Osteoblast (primary cell): Measurements from ENCODE around the gene CPSF4L. TPM values are rescaled to one million over a fixed set of nuclear protein-coding genes. Genes with fewer than 3 reads are reported as not detected.
A peak's percentile ranks its signal among the peaks of the same experiment; 100 is the strongest.

Experiments used
- DNase-seq: peaks from one replicate; pipeline ENCODE4 v3.0.0; 2011; ENCODE audit warnings: low spot score, mixed read lengths; ENCODE audit not compliant: insufficient read length; ENCODE audit errors: missing footprints
- H2AFZ ChIP-seq: 2 replicates; pipeline ENCODE4 v1.6.0; 2011; ENCODE audit warnings: mild to moderate bottlenecking, low read length
- H3K27ac ChIP-seq: 2 replicates; pipeline ENCODE4 v1.5.1; 2011; ENCODE audit warnings: mild to moderate bottlenecking, low read depth, low read length, moderate library complexity
- H3K27me3 ChIP-seq: 2 replicates; pipeline ENCODE4 v1.6.0; 2012; ENCODE audit warnings: mild to moderate bottlenecking, control low read depth, inconsistent platforms, low read length, moderate library complexity; ENCODE audit not compliant: insufficient read depth
- H3K36me3 ChIP-seq: 2 replicates; pipeline ENCODE4 v1.5.1; 2011; ENCODE audit warnings: mild to moderate bottlenecking, low read length, control low read depth, moderate library complexity; ENCODE audit not compliant: insufficient read depth
- H3K4me1 ChIP-seq: 2 replicates; pipeline ENCODE4 v1.5.1; 2011; ENCODE audit warnings: mild to moderate bottlenecking, low read length, control low read depth, moderate library complexity; ENCODE audit not compliant: insufficient read depth
- H3K4me2 ChIP-seq: 2 replicates; pipeline ENCODE4 v1.6.0; 2011; ENCODE audit warnings: mild to moderate bottlenecking, low read length; ENCODE audit not compliant: insufficient read depth
- H3K4me3 ChIP-seq: fragments of 200-600 bp; sonication (generic); 3 replicates; pipeline ENCODE4 v1.5.1; 2012; ENCODE audit warnings: mild to moderate bottlenecking, low read length, inconsistent platforms; ENCODE audit not compliant: insufficient read depth
- H3K79me2 ChIP-seq: 2 replicates; pipeline ENCODE4 v1.6.0; 2012; ENCODE audit warnings: mild to moderate bottlenecking, low read length, control low read depth, inconsistent platforms; ENCODE audit not compliant: insufficient read depth
- H3K9me3 ChIP-seq: 2 replicates; pipeline ENCODE4 v1.5.1; 2011; ENCODE audit warnings: low read depth, low read length, control low read depth
- H4K20me1 ChIP-seq: 2 replicates; pipeline ENCODE4 v1.6.0; 2012; ENCODE audit warnings: mild to moderate bottlenecking, low read length, control low read depth; ENCODE audit not compliant: insufficient read depth
- total RNA-seq: library from RNA; depleted of rRNA; stranded (reverse); fragments of >200 nt; gene quantifications from 2 replicates; pipeline ENCODE4 v1.2.3, GENCODE V29; 2012
- TF ChIP-seq, protein P1 (sequence below): IDR thresholded peaks from 2 replicates; pipeline ENCODE4 v1.5.1; 2011; ENCODE audit warnings: mild to moderate bottlenecking, low read depth, low read length, moderate library complexity; ENCODE audit errors: extremely low read depth

Gene CPSF4L
- total RNA-seq, 1 donor: not detected

DNA sequence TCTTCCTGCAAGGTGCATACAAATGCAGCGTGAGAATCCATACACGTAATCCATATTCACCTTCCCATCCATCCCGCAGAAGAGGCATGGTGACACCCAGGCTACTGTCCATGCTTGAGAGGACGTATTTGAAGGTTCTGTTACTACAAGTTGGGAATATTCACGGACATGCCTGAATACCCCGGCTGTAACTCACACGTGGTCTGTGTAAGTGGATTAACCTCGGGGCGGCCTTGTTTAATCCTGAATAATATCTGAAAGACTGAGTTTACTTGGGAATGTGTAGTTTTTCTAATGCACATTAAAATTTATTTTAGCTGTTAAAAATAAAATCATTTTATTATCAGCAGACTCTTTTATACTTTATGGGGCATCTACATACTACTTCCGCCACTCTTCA is 13.1 kb downstream of the CPSF4L start:
- DNase-seq: no peak
- Histone ChIP-seq H2AFZ (no peak overlapping the region), H3K79me2 (no peaks in the 10 kb centered on the region), H3K27ac (no peak overlapping the region), H3K4me3 (no peak overlapping the region), H3K9me3 (no peaks in the 10 kb centered on the region), H3K36me3 (peaks cover 13% of the 10 kb centered on the region), H3K4me1 (no peaks in the 10 kb centered on the region), H3K4me2 (no peak overlapping the region), H4K20me1 (no peaks in the 10 kb centered on the region), H3K27me3 (peaks cover 14% of the 10 kb centered on the region)
- TF ChIP-seq, protein P1, sequence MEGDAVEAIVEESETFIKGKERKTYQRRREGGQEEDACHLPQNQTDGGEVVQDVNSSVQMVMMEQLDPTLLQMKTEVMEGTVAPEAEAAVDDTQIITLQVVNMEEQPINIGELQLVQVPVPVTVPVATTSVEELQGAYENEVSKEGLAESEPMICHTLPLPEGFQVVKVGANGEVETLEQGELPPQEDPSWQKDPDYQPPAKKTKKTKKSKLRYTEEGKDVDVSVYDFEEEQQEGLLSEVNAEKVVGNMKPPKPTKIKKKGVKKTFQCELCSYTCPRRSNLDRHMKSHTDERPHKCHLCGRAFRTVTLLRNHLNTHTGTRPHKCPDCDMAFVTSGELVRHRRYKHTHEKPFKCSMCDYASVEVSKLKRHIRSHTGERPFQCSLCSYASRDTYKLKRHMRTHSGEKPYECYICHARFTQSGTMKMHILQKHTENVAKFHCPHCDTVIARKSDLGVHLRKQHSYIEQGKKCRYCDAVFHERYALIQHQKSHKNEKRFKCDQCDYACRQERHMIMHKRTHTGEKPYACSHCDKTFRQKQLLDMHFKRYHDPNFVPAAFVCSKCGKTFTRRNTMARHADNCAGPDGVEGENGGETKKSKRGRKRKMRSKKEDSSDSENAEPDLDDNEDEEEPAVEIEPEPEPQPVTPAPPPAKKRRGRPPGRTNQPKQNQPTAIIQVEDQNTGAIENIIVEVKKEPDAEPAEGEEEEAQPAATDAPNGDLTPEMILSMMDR: no peak

GRCh38 chr17:73247726-73248125 is 14.0 kb downstream of the CPSF4L start:
- TF ChIP-seq, protein P1: peak; percentile 25
- H4K20me1 ChIP-seq: no peaks in the 10 kb centered on the region
- no peak overlapping the region for H3K4me3 ChIP-seq
- H3K79me2 ChIP-seq: no peaks in the 10 kb centered on the region
- DNase-seq: no peak
- H3K27ac ChIP-seq: no peak overlapping the region
- H3K9me3 ChIP-seq: no peaks in the 10 kb centered on the region
- H3K27me3 ChIP-seq: peaks cover 14% of the 10 kb centered on the region
- H3K4me2 ChIP-seq: no peak overlapping the region
- peaks cover 16% of the 10 kb centered on the region for H3K36me3 ChIP-seq
- no peaks in the 10 kb centered on the region for H3K4me1 ChIP-seq
- H2AFZ ChIP-seq: no peak overlapping the region

- Histone ChIP-seq H3K4me1 (no peaks in the 10 kb centered on the region), H3K79me2 (peaks cover 9% of the 10 kb centered on the region), H3K4me2 (no peak overlapping the region), H3K4me3 (no peak overlapping the region), H2AFZ (no peak overlapping the region), H3K9me3 (no peaks in the 10 kb centered on the region), H4K20me1 (peaks cover 6% of the 10 kb centered on the region), H3K27me3 (no peaks in the 10 kb centered on the region), H3K27ac (no peak overlapping the region), H3K36me3 (peaks cover 28% of the 10 kb centered on the region)
- no peak for DNase-seq
- TF ChIP-seq, protein P1: no peak
Observed at GRCh38 chr17:73240561-73240960, 21.1 kb downstream of the CPSF4L start.

- TF ChIP-seq, protein P1: no peak
- no peak overlapping the region for H3K4me2 ChIP-seq
Observed at GRCh38 chr17:73237714-73238113, 24.0 kb downstream of the CPSF4L start.

More at GRCh38 chr17:73237714-73238113, 24.0 kb downstream of the CPSF4L start:
- Histone ChIP-seq H3K27me3 (no peaks in the 10 kb centered on the region), H3K4me1 (peaks cover 4% of the 10 kb centered on the region), H3K27ac (no peak overlapping the region), H3K4me3 (no peak overlapping the region), H4K20me1 (peaks cover 6% of the 10 kb centered on the region), H3K79me2 (peaks cover 17% of the 10 kb centered on the region), H3K9me3 (no peaks in the 10 kb centered on the region), H3K36me3 (peaks cover 18% of the 10 kb centered on the region), H2AFZ (no peak overlapping the region)
- no peak for DNase-seq
